ENCODE measurements around the gene C6orf89. TPM values are rescaled to one million over a fixed set of nuclear protein-coding genes. Genes with fewer than 3 reads are reported as not detected.
A peak's percentile ranks its signal among the peaks of the same experiment; 100 is the strongest.

The C6orf89 gene
- polyA plus RNA-seq, 2 of the 4 experiments (the other 2 are of a cell fraction) = 13.8 to 27.0 TPM

DNA sequence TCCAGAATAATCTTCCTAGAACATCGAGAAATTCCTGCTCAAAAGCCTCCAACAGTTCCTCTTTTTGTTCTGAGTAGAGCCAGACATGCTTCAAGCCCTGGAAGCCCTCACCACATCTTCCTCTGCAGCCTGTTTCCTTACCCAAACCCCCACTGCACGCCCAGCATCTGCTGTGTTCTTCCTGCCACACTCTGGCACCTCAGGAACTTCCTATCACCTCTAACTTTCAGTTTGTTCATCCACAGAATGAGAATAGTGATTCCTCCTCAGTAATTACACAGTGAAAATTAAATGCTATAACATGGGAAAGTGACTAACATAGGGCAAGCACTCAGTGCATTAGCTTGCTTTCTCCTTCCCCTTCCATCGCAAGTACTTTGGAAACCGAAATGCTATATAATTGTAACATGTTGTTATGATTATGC is 26.3 kb downstream of the C6orf89 start (continued):
- TF ChIP-seq NR3C1 (IDR thresholded peaks at IDR 0.05) = no peak

DNA sequence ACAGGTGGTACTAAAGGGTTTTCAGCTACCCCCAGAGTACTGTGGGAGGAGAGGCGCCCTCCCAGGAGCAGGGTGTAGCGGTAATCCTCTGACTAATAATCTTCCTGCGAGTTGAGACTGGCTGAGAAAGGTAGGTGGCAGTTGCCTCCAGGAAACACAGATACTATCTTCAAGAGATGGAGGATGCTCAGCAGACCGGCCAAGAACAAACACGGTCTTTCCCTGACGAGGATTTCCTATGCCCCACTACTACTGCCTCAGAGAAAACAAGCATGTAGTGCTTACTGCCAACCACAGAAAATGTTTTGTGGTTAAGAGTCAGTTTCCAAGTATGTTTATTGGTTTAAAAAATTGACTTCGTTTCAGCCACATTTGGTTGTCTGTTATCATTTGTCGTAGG is 26.8 kb downstream of the C6orf89 start:
- no peak overlapping the region for H3K27ac ChIP-seq
- peaks cover 16% of the 10 kb centered on the region for H3K4me1 ChIP-seq
- H3K4me3 ChIP-seq = no peak overlapping the region
- no peak for DNase-seq (ENCODE audit: low read depth in 1 of 2, low spot score in 1 of 2)
- no peaks in the 10 kb centered on the region for H3K9me3 ChIP-seq
- TF ChIP-seq, protein P1, sequence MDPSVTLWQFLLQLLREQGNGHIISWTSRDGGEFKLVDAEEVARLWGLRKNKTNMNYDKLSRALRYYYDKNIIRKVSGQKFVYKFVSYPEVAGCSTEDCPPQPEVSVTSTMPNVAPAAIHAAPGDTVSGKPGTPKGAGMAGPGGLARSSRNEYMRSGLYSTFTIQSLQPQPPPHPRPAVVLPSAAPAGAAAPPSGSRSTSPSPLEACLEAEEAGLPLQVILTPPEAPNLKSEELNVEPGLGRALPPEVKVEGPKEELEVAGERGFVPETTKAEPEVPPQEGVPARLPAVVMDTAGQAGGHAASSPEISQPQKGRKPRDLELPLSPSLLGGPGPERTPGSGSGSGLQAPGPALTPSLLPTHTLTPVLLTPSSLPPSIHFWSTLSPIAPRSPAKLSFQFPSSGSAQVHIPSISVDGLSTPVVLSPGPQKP (IDR thresholded peaks at IDR 0.05; ENCODE audit: low read depth, low read length) = no peak
- TF ChIP-seq EP300 (IDR thresholded peaks at IDR 0.05) = no peak
- no peak for TF ChIP-seq FOSB (CRISPR knock-in tag; IDR thresholded peaks at IDR 0.05)
- WGBS (ENCODE audit: missing lambda C conversion rate) = 72% methylated on average over 8 of the region's 8 CpGs
- FAIRE-seq = no peak
- CTCF ChIA-PET = interaction anchor here (0.8 to 1.8 kb wide), 2 partner anchors 28 to 34 kb away, joined by 3 to 14 read pairs; partner anchors contain the start of gene C6orf89
- H3K4me2 ChIP-seq = no peak overlapping the region
- POLR2A ChIA-PET = no interaction called here
- no peak for ATAC-seq

DNA sequence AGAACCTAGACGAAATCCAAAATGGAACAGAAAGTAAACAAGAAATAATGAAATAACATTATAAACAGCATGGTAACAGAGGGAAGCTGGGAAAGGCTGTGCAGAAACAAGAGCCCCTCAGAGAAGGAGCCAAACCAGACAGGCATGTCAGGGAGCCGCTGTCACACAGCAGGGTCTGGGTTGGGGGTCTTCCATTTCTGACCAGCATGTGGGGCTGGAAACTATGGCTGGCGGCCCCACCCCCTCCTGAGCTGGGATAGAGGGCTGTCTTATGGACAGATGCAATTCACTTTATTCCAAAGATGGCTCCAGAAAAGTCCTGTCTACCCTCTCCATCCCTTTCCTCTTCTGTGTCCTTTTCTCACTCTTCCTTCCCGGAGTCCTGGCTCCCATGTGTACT is 27.3 kb downstream of the C6orf89 start:
- no peak for DNase-seq (ENCODE audit: low read depth in 1 of 2, low spot score in 1 of 2)
- Histone ChIP-seq H3K27ac (peak overlapping the region in 1 of 2 experiments; percentile 71; a peak in 1 of 6 replicates), H3K4me3 (no peak overlapping the region), H3K4me1 (peaks cover 16% of the 10 kb centered on the region), H3K9me3 (no peaks in the 10 kb centered on the region), H3K4me2 (no peak overlapping the region)
- ATAC-seq = no peak
- FAIRE-seq = no peak
- TF ChIP-seq, protein P1 (IDR thresholded peaks at IDR 0.05; ENCODE audit: low read depth, low read length) = no peak
- TF ChIP-seq, protein P2, sequence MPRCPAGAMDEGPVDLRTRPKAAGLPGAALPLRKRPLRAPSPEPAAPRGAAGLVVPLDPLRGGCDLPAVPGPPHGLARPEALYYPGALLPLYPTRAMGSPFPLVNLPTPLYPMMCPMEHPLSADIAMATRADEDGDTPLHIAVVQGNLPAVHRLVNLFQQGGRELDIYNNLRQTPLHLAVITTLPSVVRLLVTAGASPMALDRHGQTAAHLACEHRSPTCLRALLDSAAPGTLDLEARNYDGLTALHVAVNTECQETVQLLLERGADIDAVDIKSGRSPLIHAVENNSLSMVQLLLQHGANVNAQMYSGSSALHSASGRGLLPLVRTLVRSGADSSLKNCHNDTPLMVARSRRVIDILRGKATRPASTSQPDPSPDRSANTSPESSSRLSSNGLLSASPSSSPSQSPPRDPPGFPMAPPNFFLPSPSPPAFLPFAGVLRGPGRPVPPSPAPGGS (IDR thresholded peaks at IDR 0.05) = no peak
- TF ChIP-seq, protein P3, sequence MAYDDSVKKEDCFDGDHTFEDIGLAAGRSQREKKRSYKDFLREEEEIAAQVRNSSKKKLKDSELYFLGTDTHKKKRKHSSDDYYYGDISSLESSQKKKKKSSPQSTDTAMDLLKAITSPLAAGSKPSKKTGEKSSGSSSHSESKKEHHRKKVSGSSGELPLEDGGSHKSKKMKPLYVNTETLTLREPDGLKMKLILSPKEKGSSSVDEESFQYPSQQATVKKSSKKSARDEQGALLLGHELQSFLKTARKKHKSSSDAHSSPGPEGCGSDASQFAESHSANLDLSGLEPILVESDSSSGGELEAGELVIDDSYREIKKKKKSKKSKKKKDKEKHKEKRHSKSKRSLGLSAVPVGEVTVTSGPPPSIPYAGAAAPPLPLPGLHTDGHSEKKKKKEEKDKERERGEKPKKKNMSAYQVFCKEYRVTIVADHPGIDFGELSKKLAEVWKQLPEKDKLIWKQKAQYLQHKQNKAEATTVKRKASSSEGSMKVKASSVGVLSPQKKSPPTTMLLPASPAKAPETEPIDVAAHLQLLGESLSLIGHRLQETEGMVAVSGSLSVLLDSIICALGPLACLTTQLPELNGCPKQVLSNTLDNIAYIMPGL (CRISPR knock-in tag; IDR thresholded peaks at IDR 0.05; ENCODE audit: borderline replicate concordance) = no peak
- TF ChIP-seq FOSL2 (IDR thresholded peaks at IDR 0.05) (no peak), FOSL2 (CRISPR knock-in tag; IDR thresholded peaks at IDR 0.05) (no peak), RNF2 (IDR thresholded peaks at IDR 0.05; ENCODE audit: borderline replicate concordance, low read depth) (no peak), MAFK (IDR thresholded peaks at IDR 0.05; ENCODE audit: partially characterized antibody) (no peak), GATA3 (IDR thresholded peaks at IDR 0.05; ENCODE audit: borderline replicate concordance) (no peak), HOXB5 (CRISPR knock-in tag; IDR thresholded peaks at IDR 0.05) (no peak), NR3C1 (IDR thresholded peaks at IDR 0.05) (no peak), ZNF302 (CRISPR knock-in tag; IDR thresholded peaks at IDR 0.05) (no peak)
- TF ChIP-seq, protein P4, sequence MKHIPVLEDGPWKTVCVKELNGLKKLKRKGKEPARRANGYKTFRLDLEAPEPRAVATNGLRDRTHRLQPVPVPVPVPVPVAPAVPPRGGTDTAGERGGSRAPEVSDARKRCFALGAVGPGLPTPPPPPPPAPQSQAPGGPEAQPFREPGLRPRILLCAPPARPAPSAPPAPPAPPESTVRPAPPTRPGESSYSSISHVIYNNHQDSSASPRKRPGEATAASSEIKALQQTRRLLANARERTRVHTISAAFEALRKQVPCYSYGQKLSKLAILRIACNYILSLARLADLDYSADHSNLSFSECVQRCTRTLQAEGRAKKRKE (CRISPR knock-in tag; IDR thresholded peaks at IDR 0.05; ENCODE audit: low read depth) = no peak
- TF ChIP-seq, protein P5, sequence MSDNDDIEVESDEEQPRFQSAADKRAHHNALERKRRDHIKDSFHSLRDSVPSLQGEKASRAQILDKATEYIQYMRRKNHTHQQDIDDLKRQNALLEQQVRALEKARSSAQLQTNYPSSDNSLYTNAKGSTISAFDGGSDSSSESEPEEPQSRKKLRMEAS (IDR thresholded peaks at IDR 0.05) = no peak
- TF ChIP-seq, protein P6, sequence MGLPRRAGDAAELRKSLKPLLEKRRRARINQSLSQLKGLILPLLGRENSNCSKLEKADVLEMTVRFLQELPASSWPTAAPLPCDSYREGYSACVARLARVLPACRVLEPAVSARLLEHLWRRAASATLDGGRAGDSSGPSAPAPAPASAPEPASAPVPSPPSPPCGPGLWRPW (IDR thresholded peaks at IDR 0.05) = no peak
- WGBS (ENCODE audit: missing lambda C conversion rate) = 67% methylated on average over 4 of the region's 4 CpGs
- ChIA-PET POLR2A (no interaction called here), CTCF (interaction anchor here (0.8 to 2.3 kb wide), 4 partner anchors 10 to 34 kb away, joined by 3 to 14 read pairs (median 6); partner anchors contain the start of gene C6orf89)
